Kidney (tissue), 14 donors: ENCODE measurements around the gene SHISA6. TPM values are rescaled to one million over a fixed set of nuclear protein-coding genes. Genes with fewer than 3 reads are reported as not detected.

ENCODE experiments used
- DNase-seq, 5 donors: peaks; one replicate each; pipeline ENCODE4 v3.0.0-alpha.2; 2013 to 2020
- FAIRE-seq: peaks from 2 replicates; lab custom pipeline; 2012; peaks lifted over from hg19 to GRCh38; lab: Jason Lieb, UNC
- H3K27ac ChIP-seq, 2 donors: one replicate each; pipeline ENCODE4 v1.7.0; 2013; ENCODE audit warnings: low read depth in 2 of 2, low read length in 2 of 2, inconsistent platforms in 1 of 2
- H3K27me3 ChIP-seq: one replicate; pipeline ENCODE4 v1.7.1; 2013; ENCODE audit warnings: low read length, inconsistent platforms; ENCODE audit not compliant: control insufficient read depth, insufficient read depth
- H3K36me3 ChIP-seq, 3 donors: one replicate each; pipeline versions ENCODE4 v1.7.0 to v1.7.1; 2013; ENCODE audit warnings: low read length in 3 of 3, control low read depth in 1 of 3, inconsistent platforms in 1 of 3; ENCODE audit not compliant: insufficient read depth in 3 of 3, control insufficient read depth in 2 of 3
- H3K4me1 ChIP-seq, 3 donors: one replicate each; pipeline versions ENCODE4 v1.7.0 to v1.7.1; 2013; ENCODE audit warnings: low read length in 3 of 3, inconsistent platforms in 1 of 3, low read depth in 1 of 3; ENCODE audit not compliant: control insufficient read depth in 2 of 3, insufficient read depth in 2 of 3
- H3K4me3 ChIP-seq, 3 donors: one replicate each; pipeline versions ENCODE4 v1.7.0 to v1.8.1; 2013; ENCODE audit warnings: low read length in 3 of 3, control low read depth in 1 of 3, inconsistent platforms in 1 of 3
- H3K9ac ChIP-seq, 3 donors: one replicate each; pipeline versions ENCODE4 v1.7.0 to v1.7.1; 2013; ENCODE audit warnings: low read length in 3 of 3, control low read depth in 1 of 3, inconsistent platforms in 1 of 3
- H3K9me3 ChIP-seq, 3 donors: one replicate each; pipeline versions ENCODE4 v1.7.0 to v1.7.1; 2013; ENCODE audit warnings: low read length in 3 of 3, control low read depth in 1 of 3, inconsistent platforms in 1 of 3; ENCODE audit not compliant: control insufficient read depth in 2 of 3, insufficient read depth in 1 of 3
- intact Hi-C: fragments of 100-400 bp; cut with DNase I; formaldehyde crosslinking; loops from one replicate; pipeline ENCODE4 v1.11.1; 2022
- polyA plus RNA-seq: library from polyadenylated mRNA; stranded (reverse); fragments of 350-450 nt; fragmentation: Illumina TruSeq; extraction: RNeasy Lipid Tissue Mini Kit (QIAGEN cat#74804); gene quantifications from one replicate; pipeline ENCODE4 v1.2.3, GENCODE V29; 2014; ENCODE audit warnings: low read depth, low replicate concordance; ENCODE audit not compliant: insufficient read depth
- total RNA-seq: library from RNA; stranded (reverse); fragmentation: NEBNext Ultra II Directional; extraction: Animal tissue kit (Norgen Biotek cat#: 25700); gene quantifications from one replicate; pipeline ENCODE4 v1.2.1, GENCODE V29; 2021
- TF ChIP-seq, protein P1 (sequence below): IDR thresholded peaks from 3 replicates; pipeline ENCODE4 v1.5.1; 2012; ENCODE audit warnings: mild to moderate bottlenecking, moderate library complexity, borderline replicate concordance; ENCODE audit not compliant: insufficient read depth; ENCODE audit errors: extremely low read depth
- donor health status: control.
- donor health status: control.
- donor health status: control.
- donor health status: control.
- donor health status: control.
- donor health status: DM: yes; HTN: yes; CAD: no.
- donor health status: Normal renal cell carcinoma (clear cell type).

The SHISA6 gene
- total and polyA plus RNA-seq, 2 donors from 2014 or later: 0.84 to 1.0 TPM

GRCh38 chr17:11383157-11383556, 142.1 kb downstream of the SHISA6 start:
- intact Hi-C loops: no loop called here
- Histone ChIP-seq H3K4me1 (no peaks in the 10 kb centered on the region), H3K4me3 (no peak overlapping the region), H3K36me3 (no peaks in the 10 kb centered on the region), H3K9ac (no peak overlapping the region), H3K27ac (no peak overlapping the region), H3K9me3 (no peaks in the 10 kb centered on the region), H3K27me3 (no peaks in the 10 kb centered on the region)
- FAIRE-seq: no peak
- TF ChIP-seq, protein P1, sequence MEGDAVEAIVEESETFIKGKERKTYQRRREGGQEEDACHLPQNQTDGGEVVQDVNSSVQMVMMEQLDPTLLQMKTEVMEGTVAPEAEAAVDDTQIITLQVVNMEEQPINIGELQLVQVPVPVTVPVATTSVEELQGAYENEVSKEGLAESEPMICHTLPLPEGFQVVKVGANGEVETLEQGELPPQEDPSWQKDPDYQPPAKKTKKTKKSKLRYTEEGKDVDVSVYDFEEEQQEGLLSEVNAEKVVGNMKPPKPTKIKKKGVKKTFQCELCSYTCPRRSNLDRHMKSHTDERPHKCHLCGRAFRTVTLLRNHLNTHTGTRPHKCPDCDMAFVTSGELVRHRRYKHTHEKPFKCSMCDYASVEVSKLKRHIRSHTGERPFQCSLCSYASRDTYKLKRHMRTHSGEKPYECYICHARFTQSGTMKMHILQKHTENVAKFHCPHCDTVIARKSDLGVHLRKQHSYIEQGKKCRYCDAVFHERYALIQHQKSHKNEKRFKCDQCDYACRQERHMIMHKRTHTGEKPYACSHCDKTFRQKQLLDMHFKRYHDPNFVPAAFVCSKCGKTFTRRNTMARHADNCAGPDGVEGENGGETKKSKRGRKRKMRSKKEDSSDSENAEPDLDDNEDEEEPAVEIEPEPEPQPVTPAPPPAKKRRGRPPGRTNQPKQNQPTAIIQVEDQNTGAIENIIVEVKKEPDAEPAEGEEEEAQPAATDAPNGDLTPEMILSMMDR: no peak
- no peak for DNase-seq

- Histone ChIP-seq H3K9me3 (no peaks in the 10 kb centered on the region), H3K27ac (no peak overlapping the region), H3K36me3 (no peaks in the 10 kb centered on the region), H3K27me3 (no peaks in the 10 kb centered on the region), H3K4me3 (no peak overlapping the region), H3K4me1 (no peaks in the 10 kb centered on the region), H3K9ac (no peak overlapping the region)
- TF ChIP-seq, protein P1: no peak
- FAIRE-seq: no peak
- no peak for DNase-seq
- intact Hi-C loops: no loop called here
These were observed 143.1 kb downstream of the SHISA6 start for GRCh38 chr17:11384131-11384530.

DNA sequence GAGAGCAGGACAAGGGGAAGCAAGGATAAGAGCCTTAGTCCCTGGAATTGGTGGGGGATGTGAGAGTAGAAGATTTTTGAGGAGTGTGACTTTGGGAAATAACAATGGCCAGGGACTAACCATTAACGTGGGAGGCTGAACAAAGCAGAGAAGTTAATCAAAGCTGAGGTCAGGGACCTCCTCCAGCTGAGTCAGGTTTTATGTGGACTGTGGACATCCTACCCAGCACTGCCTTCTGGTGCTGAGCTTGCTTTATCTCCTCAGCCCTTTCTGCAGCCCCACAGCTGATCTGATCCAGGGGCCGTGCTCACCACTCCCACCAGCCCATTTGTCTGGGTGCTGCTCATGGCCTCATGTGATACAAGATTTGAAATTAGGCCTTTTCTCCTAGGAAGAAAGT, 146.6 kb downstream of the SHISA6 start:
- H3K36me3 ChIP-seq: no peaks in the 10 kb centered on the region
- TF ChIP-seq, protein P1: no peak
- H3K4me3 ChIP-seq: no peak overlapping the region
- no peak overlapping the region for H3K9ac ChIP-seq
- DNase-seq: peak in 1 of 5 donors; percentile 51
- no peak overlapping the region for H3K27ac ChIP-seq
- no peak for FAIRE-seq
- intact Hi-C loops: no loop called here
- H3K4me1 ChIP-seq: no peaks in the 10 kb centered on the region
- H3K27me3 ChIP-seq: no peaks in the 10 kb centered on the region
- no peaks in the 10 kb centered on the region for H3K9me3 ChIP-seq

- no peak overlapping the region for H3K4me3 ChIP-seq
- TF ChIP-seq, protein P1: no peak
- DNase-seq (peak in 1 of 5 donors; percentile 28), FAIRE-seq (no peak)
- intact Hi-C loops: no loop called here
- H3K4me1 ChIP-seq: no peaks in the 10 kb centered on the region
- no peaks in the 10 kb centered on the region for H3K36me3 ChIP-seq
- no peak overlapping the region for H3K27ac ChIP-seq
- no peak overlapping the region for H3K9ac ChIP-seq
- H3K27me3 ChIP-seq: no peaks in the 10 kb centered on the region
- no peaks in the 10 kb centered on the region for H3K9me3 ChIP-seq
These were observed 147.0 kb downstream of the SHISA6 start for GRCh38 chr17:11388054-11388453.
